ENCODE measurements around the gene CLRN3. TPM values are rescaled to one million over a fixed set of nuclear protein-coding genes. Genes with fewer than 3 reads are reported as not detected.

CLRN3 gene
- total RNA-seq, 2 experiments from 2014 or later, result not detected

- no peak overlapping the region for H3K27ac Mint-ChIP-seq
- no peak for DNase-seq
- intact Hi-C loops (cut with micrococcal nuclease), result no loop called here
- no peak overlapping the region for H3K4me3 Mint-ChIP-seq
- H3K4me1 Mint-ChIP-seq (ENCODE audit: low read depth), result peaks cover 3% of the 10 kb centered on the region
- peaks cover 4% of the 10 kb centered on the region for H3K27me3 Mint-ChIP-seq (ENCODE audit: low read depth)
- no peaks in the 10 kb centered on the region for H3K36me3 Mint-ChIP-seq (ENCODE audit: low read depth)
- CTCF ChIA-PET, result interaction anchor here (1.0 kb wide), 1 partner anchor 18 kb away, joined by 3 read pairs; the partner anchor contains the start of gene PTPRE
- H3K9me3 Mint-ChIP-seq, result no peaks in the 10 kb centered on the region
Measured at GRCh38 chr10:127888521-127889312, 4.0 kb downstream of the CLRN3 start.

DNA sequence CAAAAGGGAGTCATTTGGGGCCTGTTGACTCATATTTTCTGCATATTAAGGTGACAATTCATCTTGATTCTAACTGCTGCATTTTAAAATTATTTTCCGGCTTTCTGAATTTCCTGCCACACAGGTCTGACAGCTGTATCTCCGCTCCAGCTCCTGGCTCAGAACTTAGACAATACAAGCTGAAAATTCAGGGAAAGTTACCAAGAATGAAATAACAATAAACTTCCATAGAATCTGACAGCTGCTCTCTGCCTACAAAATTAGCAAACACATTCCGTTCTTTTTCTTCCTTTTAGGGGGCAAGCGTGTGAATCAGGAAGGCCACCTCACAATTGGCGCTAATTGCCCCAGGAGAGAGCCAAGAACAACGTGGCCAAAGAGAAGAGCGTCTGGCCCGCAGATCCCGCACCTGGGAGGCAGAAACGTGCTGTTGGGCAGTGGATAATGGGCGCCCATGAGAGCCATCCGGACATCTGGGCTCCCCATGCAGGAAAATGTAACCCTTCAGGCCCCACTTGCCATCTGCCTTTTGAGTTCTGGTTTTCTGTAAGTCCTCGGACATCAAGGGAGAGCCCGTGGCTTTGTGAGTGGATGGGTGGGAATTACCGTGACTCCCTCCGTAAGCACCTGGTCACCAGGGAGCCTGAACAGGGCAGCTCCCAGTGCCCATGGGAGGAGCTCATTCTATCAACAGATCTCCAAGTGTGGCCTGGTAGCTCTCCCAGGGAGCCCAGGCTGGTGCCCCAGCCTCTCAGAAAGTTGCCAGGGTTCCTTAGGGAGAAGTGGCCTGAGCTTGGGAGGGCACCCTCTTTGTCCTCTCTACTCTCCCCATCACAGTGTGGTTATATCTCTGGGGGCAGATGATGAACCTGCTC is 5.0 kb downstream of the CLRN3 start:
- Mint-ChIP-seq H3K9me3 (no peaks in the 10 kb centered on the region), H3K36me3 (ENCODE audit: low read depth) (no peaks in the 10 kb centered on the region), H3K27ac (no peak overlapping the region), H3K4me1 (ENCODE audit: low read depth) (peaks cover 3% of the 10 kb centered on the region), H3K4me3 (no peak overlapping the region), H3K27me3 (ENCODE audit: low read depth) (peaks cover 4% of the 10 kb centered on the region)
- intact Hi-C loops (cut with micrococcal nuclease), result no loop called here
- DNase-seq, result no peak
- CTCF ChIA-PET, result interaction anchor here (1.0 kb wide), 1 partner anchor 19 kb away, joined by 3 read pairs; the partner anchor contains the start of gene PTPRE

DNA sequence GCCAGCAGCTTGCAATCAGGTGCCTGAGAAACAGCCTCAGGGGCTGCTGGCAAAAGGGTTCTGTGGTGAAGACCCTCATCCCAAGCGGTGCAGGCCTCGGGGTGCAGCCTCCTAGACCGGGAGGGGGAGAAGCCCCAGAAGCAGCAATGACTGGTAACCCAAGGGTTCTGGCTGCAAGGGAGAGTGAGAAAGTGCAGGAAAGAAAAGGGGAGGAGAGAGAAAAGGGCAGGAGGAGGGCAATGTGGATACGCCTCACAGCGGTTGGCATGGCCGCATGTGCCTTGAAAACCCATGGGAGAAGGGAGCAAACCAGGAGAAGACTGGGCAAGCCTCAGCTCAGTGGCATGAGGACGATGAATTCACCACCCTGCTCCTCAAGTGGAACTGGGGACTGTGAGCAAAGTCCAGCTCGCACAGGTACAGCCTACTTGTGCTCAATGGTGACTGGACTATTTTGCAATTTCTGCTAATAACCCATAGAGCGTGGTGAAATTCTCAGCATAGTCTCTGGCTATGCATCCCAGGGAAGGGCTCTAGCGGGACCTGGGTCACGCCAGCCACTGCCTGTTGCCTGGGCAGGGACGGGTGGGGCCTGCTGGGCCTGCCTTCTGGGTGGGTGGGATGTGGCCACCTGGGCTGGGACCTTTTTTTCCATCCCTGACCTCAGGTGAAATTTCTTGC is 6.2 kb downstream of the CLRN3 start:
- no peaks in the 10 kb centered on the region for H3K9me3 Mint-ChIP-seq
- DNase-seq, result no peak
- no peak overlapping the region for H3K27ac Mint-ChIP-seq
- CTCF ChIA-PET, result no interaction called here
- H3K4me3 Mint-ChIP-seq, result no peak overlapping the region
- peaks cover 3% of the 10 kb centered on the region for H3K4me1 Mint-ChIP-seq (ENCODE audit: low read depth)
- intact Hi-C loops (cut with micrococcal nuclease), result no loop called here
- H3K27me3 Mint-ChIP-seq (ENCODE audit: low read depth), result peaks cover 4% of the 10 kb centered on the region
- no peaks in the 10 kb centered on the region for H3K36me3 Mint-ChIP-seq (ENCODE audit: low read depth)

DNA sequence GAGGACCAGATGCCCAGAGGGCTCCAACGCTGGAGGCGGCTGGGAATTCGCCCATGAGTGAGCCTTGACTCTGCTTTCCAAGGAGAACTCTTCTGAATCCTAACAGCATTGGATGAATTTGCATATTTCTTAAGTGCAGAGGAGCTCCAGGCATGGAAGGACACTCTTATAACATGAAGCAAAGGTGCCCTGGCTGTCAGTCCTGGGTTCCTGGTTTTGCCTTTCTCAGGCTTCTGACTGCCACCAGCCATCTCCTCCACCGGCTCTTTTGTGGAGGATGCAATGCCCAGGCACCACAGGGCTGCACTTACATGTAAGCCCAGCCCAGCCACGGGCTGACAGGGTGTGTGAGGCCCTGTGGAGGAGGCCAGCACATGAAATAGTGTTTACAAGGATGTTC is 8.2 kb downstream of the CLRN3 start:
- no peak overlapping the region for H3K27ac Mint-ChIP-seq
- H3K9me3 Mint-ChIP-seq, result no peaks in the 10 kb centered on the region
- intact Hi-C loops (cut with micrococcal nuclease), result no loop called here
- no peak overlapping the region for H3K4me3 Mint-ChIP-seq
- H3K36me3 Mint-ChIP-seq (ENCODE audit: low read depth), result no peaks in the 10 kb centered on the region
- peaks cover 4% of the 10 kb centered on the region for H3K27me3 Mint-ChIP-seq (ENCODE audit: low read depth)
- CTCF ChIA-PET, result no interaction called here
- DNase-seq, result no peak
- H3K4me1 Mint-ChIP-seq (ENCODE audit: low read depth), result peaks cover 8% of the 10 kb centered on the region

DNA sequence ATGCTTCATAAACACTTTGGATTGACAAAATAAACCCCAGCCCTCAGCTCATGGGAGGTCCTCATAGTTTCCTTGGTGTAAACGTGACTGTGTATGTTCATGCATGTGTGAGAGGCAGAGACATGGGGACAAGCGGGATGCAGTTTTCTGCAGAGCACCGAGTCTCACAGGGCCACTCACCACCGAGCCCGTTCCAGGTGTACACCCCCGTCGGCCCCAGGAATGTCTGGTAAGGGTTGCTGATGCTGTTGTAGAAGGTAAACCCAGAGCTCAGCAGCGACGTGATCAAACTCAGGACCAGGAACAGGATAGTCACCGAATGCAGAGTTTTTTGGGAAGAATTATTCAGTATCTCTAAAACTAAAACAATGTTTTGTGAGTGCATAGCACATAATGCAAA is 9.2 kb downstream of the CLRN3 start:
- no peak overlapping the region for H3K4me3 Mint-ChIP-seq
- no peaks in the 10 kb centered on the region for H3K36me3 Mint-ChIP-seq (ENCODE audit: low read depth)
- no peaks in the 10 kb centered on the region for H3K27me3 Mint-ChIP-seq (ENCODE audit: low read depth)
- peaks cover 8% of the 10 kb centered on the region for H3K4me1 Mint-ChIP-seq (ENCODE audit: low read depth)
- DNase-seq, result no peak
- intact Hi-C loops (cut with micrococcal nuclease), result no loop called here
- no peak overlapping the region for H3K27ac Mint-ChIP-seq
- H3K9me3 Mint-ChIP-seq, result no peaks in the 10 kb centered on the region
- CTCF ChIA-PET, result interaction anchor here (1.1 kb wide), 1 partner anchor 128 kb away, joined by 3 read pairs; no protein-coding TSS in a partner anchor

DNA sequence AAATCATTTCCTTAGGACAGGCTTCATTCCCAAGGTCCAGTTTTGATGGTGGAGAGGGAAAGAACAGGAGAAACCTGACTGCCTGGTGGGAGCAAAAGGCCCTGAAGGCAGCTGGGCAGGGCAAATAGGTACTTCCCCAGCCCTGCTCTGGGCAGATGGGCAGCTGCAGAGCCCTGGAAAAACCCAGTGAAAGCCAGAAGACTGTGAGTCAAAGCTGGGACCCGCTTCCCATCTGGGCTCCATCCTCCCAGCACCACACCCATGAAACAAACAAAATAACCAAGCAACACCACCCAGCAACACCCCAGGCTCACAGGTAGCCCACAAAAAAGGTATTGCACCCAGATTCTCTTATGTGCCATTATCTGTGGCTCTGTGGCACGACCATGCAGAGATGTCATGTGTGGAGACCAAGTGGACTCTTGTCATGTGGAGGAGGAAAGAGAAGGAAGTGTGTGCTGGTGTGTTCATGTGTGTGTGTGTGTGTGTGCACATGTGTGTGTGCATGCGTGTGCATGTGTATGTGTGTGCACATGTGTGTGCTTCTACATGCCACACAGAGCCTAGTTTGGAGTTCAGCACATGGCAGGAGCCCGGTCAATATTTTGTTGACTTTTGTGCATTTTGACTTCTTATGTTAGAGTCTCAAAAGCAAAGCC is 9.8 kb downstream of the CLRN3 start:
- Mint-ChIP-seq H3K27ac (no peak overlapping the region), H3K36me3 (ENCODE audit: low read depth) (no peaks in the 10 kb centered on the region), H3K9me3 (no peaks in the 10 kb centered on the region), H3K4me1 (ENCODE audit: low read depth) (peaks cover 7% of the 10 kb centered on the region), H3K4me3 (no peak overlapping the region), H3K27me3 (ENCODE audit: low read depth) (no peaks in the 10 kb centered on the region)
- DNase-seq, result no peak
- intact Hi-C loops (cut with micrococcal nuclease), result no loop called here
- CTCF ChIA-PET, result interaction anchor here (1.1 kb wide), 1 partner anchor 129 kb away, joined by 3 read pairs; no protein-coding TSS in a partner anchor

GRCh38 chr10:127882391-127882790 is 10.3 kb downstream of the CLRN3 start:
- intact Hi-C loops (cut with micrococcal nuclease), result no loop called here
- peaks cover 5% of the 10 kb centered on the region for H3K4me1 Mint-ChIP-seq (ENCODE audit: low read depth)
- no peaks in the 10 kb centered on the region for H3K27me3 Mint-ChIP-seq (ENCODE audit: low read depth)
- DNase-seq, result no peak
- no peak overlapping the region for H3K27ac Mint-ChIP-seq
- CTCF ChIA-PET, result no interaction called here
- no peak overlapping the region for H3K4me3 Mint-ChIP-seq
- H3K9me3 Mint-ChIP-seq, result no peaks in the 10 kb centered on the region
- no peaks in the 10 kb centered on the region for H3K36me3 Mint-ChIP-seq (ENCODE audit: low read depth)

- Mint-ChIP-seq H3K27ac (no peak overlapping the region), H3K4me3 (no peak overlapping the region), H3K36me3 (ENCODE audit: low read depth) (no peaks in the 10 kb centered on the region), H3K27me3 (ENCODE audit: low read depth) (no peaks in the 10 kb centered on the region), H3K4me1 (ENCODE audit: low read depth) (peaks cover 5% of the 10 kb centered on the region), H3K9me3 (no peaks in the 10 kb centered on the region)
- intact Hi-C loops (cut with micrococcal nuclease), result no loop called here
- DNase-seq, result no peak
- CTCF ChIA-PET, result no interaction called here
Measured at GRCh38 chr10:127881262-127881661, 11.5 kb downstream of the CLRN3 start.

DNA sequence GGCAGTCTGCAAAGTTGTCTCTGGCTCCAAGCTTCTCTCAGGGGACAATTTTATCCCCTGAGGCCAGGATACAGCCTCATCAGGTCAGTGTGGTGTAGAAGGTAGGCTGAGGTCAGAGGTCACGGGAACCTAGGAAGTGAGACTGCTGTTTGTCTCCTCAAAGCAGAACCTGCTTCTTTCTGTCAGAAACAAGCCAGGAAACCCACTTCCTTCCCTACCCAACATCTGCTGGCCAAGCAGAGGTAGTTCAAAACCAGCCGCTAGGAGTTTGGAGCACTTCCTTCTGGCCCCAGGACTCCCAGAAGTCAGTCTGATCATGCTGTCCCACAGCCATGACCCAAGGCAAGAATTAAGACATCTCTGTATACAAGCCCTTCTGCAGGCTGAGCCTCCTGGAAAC is 12.2 kb downstream of the CLRN3 start:
- no peak for DNase-seq
- Mint-ChIP-seq H3K4me3 (no peak overlapping the region), H3K9me3 (no peaks in the 10 kb centered on the region), H3K27ac (no peak overlapping the region), H3K36me3 (ENCODE audit: low read depth) (no peaks in the 10 kb centered on the region), H3K4me1 (ENCODE audit: low read depth) (peaks cover 5% of the 10 kb centered on the region), H3K27me3 (ENCODE audit: low read depth) (no peaks in the 10 kb centered on the region)
- intact Hi-C loops (cut with micrococcal nuclease), result no loop called here
- CTCF ChIA-PET, result no interaction called here

DNA sequence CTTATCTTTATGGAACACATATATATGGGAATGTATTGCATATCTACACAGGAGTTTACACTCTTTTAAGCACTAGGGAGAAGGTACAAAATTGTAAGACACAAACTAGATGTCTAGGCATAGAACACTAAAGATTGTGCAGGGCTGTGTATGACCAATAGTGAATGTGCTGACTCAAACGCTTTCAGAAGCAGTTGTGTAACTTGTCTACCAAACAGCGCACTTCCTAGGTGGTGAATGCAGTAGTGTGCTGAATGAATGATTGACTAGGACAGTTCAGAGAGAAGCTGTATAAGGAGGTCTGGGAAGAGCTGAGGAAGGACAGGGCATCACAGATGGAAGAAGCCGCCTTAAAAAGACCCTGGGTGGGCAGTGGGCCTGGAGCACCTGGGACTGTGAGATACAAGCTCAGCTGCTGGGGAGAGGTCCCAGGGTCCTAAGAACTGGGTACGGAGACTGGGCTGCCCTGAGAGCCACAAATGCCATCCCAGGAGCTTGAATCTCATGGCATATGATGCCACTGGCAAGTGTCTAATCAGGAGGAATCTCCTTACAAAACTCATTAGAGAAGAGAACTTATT is 14.2 kb downstream of the CLRN3 start:
- Mint-ChIP-seq H3K4me3 (no peak overlapping the region), H3K4me1 (ENCODE audit: low read depth) (peaks cover 5% of the 10 kb centered on the region), H3K36me3 (ENCODE audit: low read depth) (no peaks in the 10 kb centered on the region), H3K9me3 (no peaks in the 10 kb centered on the region), H3K27ac (no peak overlapping the region), H3K27me3 (ENCODE audit: low read depth) (no peaks in the 10 kb centered on the region)
- intact Hi-C loops (cut with micrococcal nuclease), result no loop called here
- CTCF ChIA-PET, result no interaction called here
- DNase-seq, result no peak

- Mint-ChIP-seq H3K27ac (no peak overlapping the region), H3K4me1 (ENCODE audit: low read depth) (peaks cover 5% of the 10 kb centered on the region), H3K36me3 (ENCODE audit: low read depth) (no peaks in the 10 kb centered on the region), H3K9me3 (no peaks in the 10 kb centered on the region), H3K27me3 (ENCODE audit: low read depth) (no peaks in the 10 kb centered on the region), H3K4me3 (no peak overlapping the region)
- intact Hi-C loops (cut with micrococcal nuclease), result no loop called here
- no peak for DNase-seq
- CTCF ChIA-PET, result no interaction called here
Measured at GRCh38 chr10:127877699-127878098, 15.0 kb downstream of the CLRN3 start.

- CTCF ChIA-PET, result interaction anchor here (1.1 kb wide), 1 partner anchor 23 kb away, joined by 4 read pairs; no protein-coding TSS in a partner anchor
- Mint-ChIP-seq H3K9me3 (no peaks in the 10 kb centered on the region), H3K27me3 (ENCODE audit: low read depth) (no peaks in the 10 kb centered on the region), H3K36me3 (ENCODE audit: low read depth) (no peaks in the 10 kb centered on the region), H3K27ac (no peak overlapping the region), H3K4me3 (no peak overlapping the region), H3K4me1 (ENCODE audit: low read depth) (peaks cover 5% of the 10 kb centered on the region)
- intact Hi-C loops (cut with micrococcal nuclease), result no loop called here
- DNase-seq, result no peak
Measured at GRCh38 chr10:127877116-127877515, 15.6 kb downstream of the CLRN3 start.

Data from activated naive CD4-positive, alpha-beta T cell treated with anti-CD3 and anti-CD28 coated beads for 36 hours (primary cell).